Neural cell (in vitro differentiated cells): ENCODE measurements around the gene ATAD2B. TPM values are rescaled to one million over a fixed set of nuclear protein-coding genes. Genes with fewer than 3 reads are reported as not detected.

Experiments
- H2AFZ ChIP-seq: fragments of 200-600, 300-800 bp; sonication (generic), shearing (Covaris generic); 2 replicates; pipeline ENCODE4 v1.6.0; 2014; ENCODE audit warnings: low read depth, mild to moderate bottlenecking, antibody characterized with exemption, low read length, moderate library complexity
- H3F3A ChIP-seq: fragments of 200-600 bp; shearing (Covaris generic); 2 replicates; pipeline ENCODE4 v1.6.1; 2016; ENCODE audit warnings: mild to moderate bottlenecking, moderate library complexity, mixed read lengths, antibody characterized with exemption, low read length; ENCODE audit not compliant: insufficient read depth, poor library complexity, severe bottlenecking
- H3K27ac ChIP-seq: fragments of 200-600, 300-800 bp; sonication (generic), shearing (Covaris generic); 2 replicates; pipeline ENCODE4 v1.5.1; 2014; ENCODE audit warnings: mild to moderate bottlenecking, low read length, moderate library complexity
- H3K27me3 ChIP-seq: fragments of 300-800, 200-600 bp; sonication (generic), shearing (Covaris generic); 2 replicates; pipeline ENCODE4 v1.6.0; 2014; ENCODE audit warnings: mild to moderate bottlenecking, low read depth, low read length, moderate library complexity; ENCODE audit not compliant: insufficient read depth
- H3K36me3 ChIP-seq: fragments of 300-800, 200-600 bp; sonication (generic), shearing (Covaris generic); 2 replicates; pipeline ENCODE4 v1.5.1; 2014; ENCODE audit warnings: mild to moderate bottlenecking, antibody characterized with exemption, low read length, moderate library complexity; ENCODE audit not compliant: insufficient read depth
- H3K4me2 ChIP-seq: fragments of 300-800, 200-600 bp; sonication (generic), shearing (Covaris generic); 2 replicates; pipeline ENCODE4 v1.6.0; 2014; ENCODE audit warnings: mild to moderate bottlenecking, low read length
- H3K4me3 ChIP-seq: fragments of 300-800, 200-600 bp; sonication (generic), shearing (Covaris generic); 2 replicates; pipeline ENCODE4 v1.5.1; 2014; ENCODE audit warnings: mild to moderate bottlenecking, low read length, moderate library complexity
- H3K79me2 ChIP-seq: fragments of 200-600 bp; shearing (Covaris generic); replicated peaks from 2 replicates; pipeline ENCODE4 v1.6.0; 2014; ENCODE audit warnings: mild to moderate bottlenecking, low read length, moderate library complexity; ENCODE audit not compliant: insufficient read depth
- H3K9ac ChIP-seq: fragments of 300-800, 200-600 bp; sonication (generic), shearing (Covaris generic); 2 replicates; pipeline ENCODE4 v1.6.1; 2016; ENCODE audit warnings: mild to moderate bottlenecking, low read length, mixed read lengths
- H3K9me2 ChIP-seq: fragments of 200-600 bp; shearing (Covaris generic); 2 replicates; pipeline ENCODE4 v1.6.1; 2016; ENCODE audit warnings: mild to moderate bottlenecking, low read length, mixed read lengths; ENCODE audit not compliant: insufficient read depth
- H3K9me3 ChIP-seq: fragments of 200-600, 300-800 bp; sonication (generic), shearing (Covaris generic); 2 replicates; pipeline ENCODE4 v1.6.1; 2016; ENCODE audit warnings: mild to moderate bottlenecking, mixed run types, low read length, moderate library complexity, mixed read lengths
- H4K20me1 ChIP-seq: fragments of 200-600 bp; shearing (Covaris generic); 2 replicates; pipeline ENCODE4 v1.6.1; 2016; ENCODE audit warnings: mild to moderate bottlenecking, mixed run types; ENCODE audit not compliant: insufficient read depth
- EP300 ChIP-seq: fragments of 450-650 bp; conservative IDR thresholded peaks from 2 replicates; pipeline ENCODE4 v1.6.1; 2014; ENCODE audit warnings: antibody characterized with exemption, mild to moderate bottlenecking, moderate library complexity; ENCODE audit not compliant: poor library complexity, severe bottlenecking
- EZH2 ChIP-seq: fragments of 200-600, 300-800 bp; shearing (Covaris generic), sonication (generic); IDR thresholded peaks from 2 replicates; pipeline ENCODE4 v1.6.1; 2014; ENCODE audit warnings: antibody characterized with exemption, low read length, borderline replicate concordance, mild to moderate bottlenecking; ENCODE audit not compliant: insufficient read depth, poor library complexity, severe bottlenecking
- MXI1 ChIP-seq: fragments of 450-650 bp; conservative IDR thresholded peaks from 2 replicates; pipeline ENCODE4 v1.6.1; 2014; ENCODE audit warnings: antibody characterized with exemption, mild to moderate bottlenecking; ENCODE audit not compliant: poor library complexity, severe bottlenecking
- POLR2AphosphoS5 ChIP-seq: IDR thresholded peaks from 2 replicates; pipeline ENCODE4 v1.6.1; 2012
- RAD21 ChIP-seq: fragments of 450-650 bp; conservative IDR thresholded peaks from 2 replicates; pipeline ENCODE4 v1.6.1; 2014; ENCODE audit warnings: antibody characterized with exemption, mild to moderate bottlenecking, moderate library complexity
- SMC3 ChIP-seq: fragments of 450-650 bp; conservative IDR thresholded peaks from 2 replicates; pipeline ENCODE4 v1.6.1; 2014; ENCODE audit warnings: antibody characterized with exemption, mild to moderate bottlenecking, moderate library complexity; ENCODE audit not compliant: poor library complexity
- TAF1 ChIP-seq: IDR thresholded peaks from 2 replicates; pipeline ENCODE4 v1.6.1; 2012; ENCODE audit warnings: low read depth
- polyA plus RNA-seq: library from polyadenylated mRNA; depleted of rRNA; stranded (reverse); fragments of >200 nt; gene quantifications from 2 replicates; pipeline ENCODE4 v1.2.3, GENCODE V29; 2014
- TF ChIP-seq, protein P1 (sequence below): fragments of 450-650 bp; IDR thresholded peaks from 2 replicates; pipeline ENCODE4 v1.5.1; 2014; ENCODE audit warnings: antibody characterized with exemption, mild to moderate bottlenecking, moderate library complexity; ENCODE audit not compliant: poor library complexity, severe bottlenecking
- TF ChIP-seq, protein P2 (sequence below): IDR thresholded peaks from 2 replicates; pipeline ENCODE4 v1.6.1; 2012; ENCODE audit warnings: borderline replicate concordance

ATAD2B gene
- polyA plus RNA-seq, 1 donor from 2014 or later, result 37.6 TPM

- Histone ChIP-seq H3F3A (no peaks in the 10 kb centered on the region), H3K4me2 (no peak overlapping the region), H3K27me3 (no peaks in the 10 kb centered on the region), H2AFZ (no peak overlapping the region), H3K36me3 (no peaks in the 10 kb centered on the region), H3K9me2 (no peaks in the 10 kb centered on the region), H3K27ac (no peak overlapping the region), H3K79me2 (no peaks in the 10 kb centered on the region), H4K20me1 (no peaks in the 10 kb centered on the region), H3K9me3 (no peaks in the 10 kb centered on the region), H3K4me3 (no peak overlapping the region), H3K9ac (no peak overlapping the region)
- TF ChIP-seq POLR2AphosphoS5, result no peak
- TF ChIP-seq EZH2, result no peak
- TF ChIP-seq RAD21, result no peak
- TF ChIP-seq EP300, result no peak
- TF ChIP-seq, protein P1, sequence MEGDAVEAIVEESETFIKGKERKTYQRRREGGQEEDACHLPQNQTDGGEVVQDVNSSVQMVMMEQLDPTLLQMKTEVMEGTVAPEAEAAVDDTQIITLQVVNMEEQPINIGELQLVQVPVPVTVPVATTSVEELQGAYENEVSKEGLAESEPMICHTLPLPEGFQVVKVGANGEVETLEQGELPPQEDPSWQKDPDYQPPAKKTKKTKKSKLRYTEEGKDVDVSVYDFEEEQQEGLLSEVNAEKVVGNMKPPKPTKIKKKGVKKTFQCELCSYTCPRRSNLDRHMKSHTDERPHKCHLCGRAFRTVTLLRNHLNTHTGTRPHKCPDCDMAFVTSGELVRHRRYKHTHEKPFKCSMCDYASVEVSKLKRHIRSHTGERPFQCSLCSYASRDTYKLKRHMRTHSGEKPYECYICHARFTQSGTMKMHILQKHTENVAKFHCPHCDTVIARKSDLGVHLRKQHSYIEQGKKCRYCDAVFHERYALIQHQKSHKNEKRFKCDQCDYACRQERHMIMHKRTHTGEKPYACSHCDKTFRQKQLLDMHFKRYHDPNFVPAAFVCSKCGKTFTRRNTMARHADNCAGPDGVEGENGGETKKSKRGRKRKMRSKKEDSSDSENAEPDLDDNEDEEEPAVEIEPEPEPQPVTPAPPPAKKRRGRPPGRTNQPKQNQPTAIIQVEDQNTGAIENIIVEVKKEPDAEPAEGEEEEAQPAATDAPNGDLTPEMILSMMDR, result no peak
- TF ChIP-seq SMC3, result no peak
- no peak for TF ChIP-seq TAF1
- TF ChIP-seq MXI1, result no peak
- TF ChIP-seq, protein P2, sequence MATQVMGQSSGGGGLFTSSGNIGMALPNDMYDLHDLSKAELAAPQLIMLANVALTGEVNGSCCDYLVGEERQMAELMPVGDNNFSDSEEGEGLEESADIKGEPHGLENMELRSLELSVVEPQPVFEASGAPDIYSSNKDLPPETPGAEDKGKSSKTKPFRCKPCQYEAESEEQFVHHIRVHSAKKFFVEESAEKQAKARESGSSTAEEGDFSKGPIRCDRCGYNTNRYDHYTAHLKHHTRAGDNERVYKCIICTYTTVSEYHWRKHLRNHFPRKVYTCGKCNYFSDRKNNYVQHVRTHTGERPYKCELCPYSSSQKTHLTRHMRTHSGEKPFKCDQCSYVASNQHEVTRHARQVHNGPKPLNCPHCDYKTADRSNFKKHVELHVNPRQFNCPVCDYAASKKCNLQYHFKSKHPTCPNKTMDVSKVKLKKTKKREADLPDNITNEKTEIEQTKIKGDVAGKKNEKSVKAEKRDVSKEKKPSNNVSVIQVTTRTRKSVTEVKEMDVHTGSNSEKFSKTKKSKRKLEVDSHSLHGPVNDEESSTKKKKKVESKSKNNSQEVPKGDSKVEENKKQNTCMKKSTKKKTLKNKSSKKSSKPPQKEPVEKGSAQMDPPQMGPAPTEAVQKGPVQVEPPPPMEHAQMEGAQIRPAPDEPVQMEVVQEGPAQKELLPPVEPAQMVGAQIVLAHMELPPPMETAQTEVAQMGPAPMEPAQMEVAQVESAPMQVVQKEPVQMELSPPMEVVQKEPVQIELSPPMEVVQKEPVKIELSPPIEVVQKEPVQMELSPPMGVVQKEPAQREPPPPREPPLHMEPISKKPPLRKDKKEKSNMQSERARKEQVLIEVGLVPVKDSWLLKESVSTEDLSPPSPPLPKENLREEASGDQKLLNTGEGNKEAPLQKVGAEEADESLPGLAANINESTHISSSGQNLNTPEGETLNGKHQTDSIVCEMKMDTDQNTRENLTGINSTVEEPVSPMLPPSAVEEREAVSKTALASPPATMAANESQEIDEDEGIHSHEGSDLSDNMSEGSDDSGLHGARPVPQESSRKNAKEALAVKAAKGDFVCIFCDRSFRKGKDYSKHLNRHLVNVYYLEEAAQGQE, result no peak
Observed at GRCh38 chr2:23784971-23785370, 142.0 kb downstream of the ATAD2B start.

DNA sequence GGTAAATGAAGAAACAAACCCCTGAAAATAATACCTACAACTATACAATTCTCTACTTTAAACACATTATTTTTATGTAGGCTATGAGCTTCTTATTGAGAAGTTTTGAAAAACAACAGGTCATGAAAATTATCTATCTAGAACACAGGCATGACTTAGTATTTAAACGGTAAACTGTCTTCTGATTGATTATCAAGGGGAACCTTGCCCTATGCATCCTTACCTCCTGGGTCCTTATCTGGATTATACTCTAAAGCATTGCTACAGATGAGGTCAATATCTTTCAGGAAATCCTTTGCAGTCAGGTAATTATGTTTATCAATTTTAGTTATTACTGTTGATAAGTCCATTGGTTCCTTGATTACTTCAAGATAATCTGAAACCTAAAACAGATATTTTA, 144.3 kb downstream of the ATAD2B start:
- Histone ChIP-seq H3K9me3 (no peaks in the 10 kb centered on the region), H2AFZ (no peak overlapping the region), H3K27me3 (no peaks in the 10 kb centered on the region), H3F3A (no peaks in the 10 kb centered on the region), H3K4me3 (no peak overlapping the region), H3K9me2 (no peaks in the 10 kb centered on the region), H4K20me1 (no peaks in the 10 kb centered on the region), H3K4me2 (no peak overlapping the region), H3K36me3 (no peaks in the 10 kb centered on the region), H3K79me2 (no peaks in the 10 kb centered on the region), H3K9ac (no peak overlapping the region), H3K27ac (no peak overlapping the region)
- no peak for TF ChIP-seq RAD21
- TF ChIP-seq EP300, result no peak
- TF ChIP-seq, protein P2, result no peak
- TF ChIP-seq TAF1, result no peak
- no peak for TF ChIP-seq SMC3
- TF ChIP-seq, protein P1, result no peak
- no peak for TF ChIP-seq MXI1
- no peak for TF ChIP-seq POLR2AphosphoS5
- TF ChIP-seq EZH2, result no peak
